K562 (cell line): Measurements from ENCODE around the gene ITGA7. TPM values are rescaled to one million over a fixed set of nuclear protein-coding genes. Genes with fewer than 3 reads are reported as not detected.
A peak's percentile ranks its signal among the peaks of the same experiment; 100 is the strongest.

Experiments used
- ARID4B ChIP-seq: sonication (generic); formaldehyde crosslinking; IDR thresholded peaks from 2 replicates; pipeline ENCODE4 v1.8.0; 2022; ENCODE audit warnings: mild to moderate bottlenecking, missing genetic modification reagents
- BRF1 ChIP-seq: IDR thresholded peaks from 3 replicates; pipeline ENCODE4 v1.6.1; 2011; ENCODE audit warnings: borderline replicate concordance, mild to moderate bottlenecking; ENCODE audit not compliant: insufficient read length; ENCODE audit errors: extremely low read depth
- CBFA2T3 ChIP-seq: fragments of 450-650 bp; IDR thresholded peaks from 2 replicates; pipeline ENCODE4 v1.6.1; 2017
- CBFB ChIP-seq: sonication (generic); formaldehyde crosslinking; IDR thresholded peaks from 2 replicates; pipeline ENCODE4 v1.4.0; 2020; ENCODE audit warnings: mild to moderate bottlenecking, missing genetic modification reagents
- ESRRB ChIP-seq: fragments of 250-450 bp; sonication (Bioruptor Pico); IDR thresholded peaks from 2 replicates; pipeline ENCODE4 v1.5.0; 2020; ENCODE audit warnings: mild to moderate bottlenecking, moderate library complexity, borderline replicate concordance
- GATAD2A ChIP-seq: fragments of 450-650 bp; IDR thresholded peaks from 2 replicates; pipeline ENCODE4 v1.6.1; 2017
- HLTF ChIP-seq: fragments of 450-650 bp; IDR thresholded peaks from 2 replicates; pipeline ENCODE4 v1.6.1; 2016
- JUNB ChIP-seq: fragments of 450-650 bp; formaldehyde crosslinking; conservative IDR thresholded peaks from 2 replicates; pipeline ENCODE4 v1.4.0; 2020; ENCODE audit warnings: mild to moderate bottlenecking
- NBN ChIP-seq: fragments of 450-650 bp; IDR thresholded peaks from 2 replicates; pipeline ENCODE4 v1.6.1; 2016; ENCODE audit warnings: low read depth, mild to moderate bottlenecking
- NCOA6 ChIP-seq: fragments of 450-650 bp; IDR thresholded peaks from 2 replicates; pipeline ENCODE4 v1.6.1; 2017; ENCODE audit warnings: mild to moderate bottlenecking
- NKRF ChIP-seq: fragments of 450-650 bp; IDR thresholded peaks from 2 replicates; pipeline ENCODE4 v1.6.1; 2016; ENCODE audit warnings: borderline replicate concordance
- POLR2AphosphoS5 ChIP-seq: IDR thresholded peaks from 2 replicates; pipeline ENCODE4 v1.6.1; 2011; ENCODE audit warnings: mild to moderate bottlenecking, low read depth, low read length, moderate library complexity; ENCODE audit not compliant: control insufficient read depth, insufficient read depth
- SRSF7 ChIP-seq: fragments of 200-400 bp; formaldehyde crosslinking; optimal IDR thresholded peaks from 2 replicates; pipeline ENCODE3; 2017; ENCODE audit warnings: mild to moderate bottlenecking, low read depth, low read length
- ZNF280B ChIP-seq: fragments of 250-450 bp; sonication (Bioruptor Pico); IDR thresholded peaks from 2 replicates; pipeline ENCODE4 v1.5.1; 2021; ENCODE audit warnings: mild to moderate bottlenecking
- ZNF699 ChIP-seq: fragments of 250-450 bp; sonication (Bioruptor Pico); IDR thresholded peaks from 2 replicates; pipeline ENCODE4 v1.8.0; 2021; ENCODE audit warnings: mild to moderate bottlenecking, moderate library complexity; ENCODE audit not compliant: insufficient replicate concordance
- polyA plus RNA-seq, 8 experiments: library from polyadenylated mRNA; depleted of rRNA in 4 of 8; stranded (reverse) in 5 of 8; unstranded in 3 of 8; fragments of >200 nt; fragmentation: Nextera tagmentation in 2 of 8; fragmentation: Illumina TruSeq in 1 of 8; extraction: Ambion mirVana in 2 of 8; extraction: Trizol in 1 of 8; gene quantifications; 2 replicates each; pipeline versions ENCODE4 v1.2.1 to v1.2.3, GENCODE V29; 2011 to 2014; ENCODE audit warnings: inconsistent platforms in 1 of 8, missing spikeins in 1 of 8
- total RNA-seq, 7 experiments: library from RNA; depleted of rRNA in 6 of 7; stranded (reverse); fragments of >200 nt in 6 of 7; fragmentation: Illumina TruSeq in 2 of 7; extraction: Trizol in 2 of 7; gene quantifications; 2 replicates each; pipeline versions ENCODE4 v1.2.1 to v1.2.3, GENCODE V29; 2011 to 2021; ENCODE audit warnings: low replicate concordance in 1 of 7
- TF ChIP-seq, protein P1 (sequence below): fragments of 250-450 bp; sonication (Bioruptor Pico); IDR thresholded peaks from 2 replicates; pipeline ENCODE4 v1.6.1; 2021; ENCODE audit warnings: mild to moderate bottlenecking

ITGA7 gene
- total and polyA plus RNA-seq, 9 of the 15 experiments (the other 6 are each of a cell fraction or from before 2014, with no cell fraction given), result 0.11 to 2.3 (median 0.56) TPM; not detected in 1

DNA sequence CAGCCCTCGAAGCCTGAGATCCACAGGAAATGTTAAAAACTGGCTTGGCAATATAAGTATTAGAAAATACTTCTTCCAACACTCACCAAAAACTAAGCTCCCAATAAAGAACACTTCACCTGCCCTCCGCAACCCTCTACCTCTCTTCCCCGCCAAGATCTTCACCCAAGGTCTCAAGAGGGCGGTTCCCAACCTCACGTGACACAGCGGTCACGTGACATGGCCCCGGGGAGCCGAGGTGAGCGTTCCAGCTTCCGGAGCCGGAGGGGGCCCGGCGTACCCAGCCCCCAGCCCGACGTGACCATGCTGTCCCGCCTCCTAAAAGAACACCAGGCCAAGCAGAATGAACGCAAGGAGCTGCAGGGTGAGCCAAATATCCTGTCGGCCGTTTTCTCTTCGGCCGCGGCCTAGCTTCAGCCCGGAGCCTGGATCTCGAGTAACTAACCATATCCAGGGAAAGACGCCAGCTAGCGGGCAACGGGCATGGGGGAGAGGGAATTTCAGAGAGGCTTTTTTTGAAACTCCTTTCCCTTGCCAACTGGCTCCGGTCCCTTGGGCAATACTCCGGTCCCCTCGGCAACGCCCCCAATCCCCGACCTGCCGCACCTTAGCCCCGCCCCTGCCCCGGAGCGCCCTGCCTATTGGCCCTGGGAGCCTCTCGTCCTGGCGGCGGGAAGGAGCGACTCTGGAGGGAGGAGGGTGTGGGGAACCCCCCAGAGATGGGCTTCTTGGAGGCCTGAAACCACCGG lies 8.3 kb upstream of the ITGA7 start, which contains the start of gene BLOC1S1 (continued):
- peak; percentile 99 for TF ChIP-seq ARID4B (CRISPR knock-in tag)
- no peak for TF ChIP-seq SRSF7
- no peak for TF ChIP-seq JUNB (CRISPR knock-in tag)
- no peak for TF ChIP-seq ESRRB
- TF ChIP-seq, protein P1, sequence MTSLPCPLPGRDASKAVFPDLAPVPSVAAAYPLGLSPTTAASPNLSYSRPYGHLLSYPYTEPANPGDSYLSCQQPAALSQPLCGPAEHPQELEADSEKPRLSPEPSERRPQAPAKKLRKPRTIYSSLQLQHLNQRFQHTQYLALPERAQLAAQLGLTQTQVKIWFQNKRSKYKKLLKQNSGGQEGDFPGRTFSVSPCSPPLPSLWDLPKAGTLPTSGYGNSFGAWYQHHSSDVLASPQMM (CRISPR knock-in tag), result no peak
- no peak for TF ChIP-seq NCOA6
- no peak for TF ChIP-seq CBFB
- TF ChIP-seq HLTF, result 0 out of 2 replicates have a peak, but pooled peaks have one; percentile 62
- TF ChIP-seq NBN, result peak; percentile 83
- peak; percentile 77; the same call in 1 of the 2 replicates for TF ChIP-seq GATAD2A
- TF ChIP-seq BRF1, result no peak
- peak; percentile 53; the same call in 1 of the 2 replicates for TF ChIP-seq POLR2AphosphoS5
- TF ChIP-seq ZNF699 (CRISPR knock-in tag), result no peak
- TF ChIP-seq ZNF280B (CRISPR knock-in tag), result no peak
- TF ChIP-seq CBFA2T3, result peak; percentile 8; the same call in 1 of the 2 replicates
- TF ChIP-seq NKRF, result peak; percentile 99
